B cell (primary cell): ENCODE results near the gene SIK3. TPM values are rescaled to one million over a fixed set of nuclear protein-coding genes. Genes with fewer than 3 reads are reported as not detected.

ENCODE experiments used
- ATAC-seq: fragments of 200-7000 bp; cut with Tn5 transposase; one replicate; pipeline ENCODE4 v1.10.0; 2021; ENCODE audit warnings: low read depth, mild to moderate bottlenecking, moderate number of reproducible peaks, moderate library complexity
- CTCF ChIA-PET: fragments of 350-600 bp; sonication (Branson Sonifier 250); formaldehyde crosslinking; loops from one replicate; lab custom pipeline; 2021; ENCODE audit warnings: antibody characterized with exemption, inconsistent platforms; lab: Charles Lee
- POLR2A ChIA-PET: fragments of 350-600 bp; sonication (Branson Sonifier 250); formaldehyde crosslinking; loops from one replicate; lab custom pipeline; 2021; ENCODE audit warnings: antibody characterized with exemption; lab: Charles Lee
- DNase-seq: peaks from one replicate; pipeline ENCODE4 v3.0.0; 2013
- H2AFZ ChIP-seq: 2 replicates; pipeline ENCODE4 v1.6.1; 2012; ENCODE audit warnings: mild to moderate bottlenecking, low read depth, low read length; ENCODE audit not compliant: insufficient read depth, poor library complexity, severe bottlenecking
- H3K27ac ChIP-seq, 2 donors: 1 replicate in 1 of 2; 2 replicates in 1 of 2; pipeline ENCODE4 v1.5.1; 2012 to 2013; ENCODE audit warnings: low read length in 2 of 2, mild to moderate bottlenecking in 2 of 2, moderate library complexity in 1 of 2
- H3K27me3 ChIP-seq, 4 experiments: fragments of 200-600 bp in 1 of 4; sonication (generic) in 1 of 4; replicated peaks in 1 of 4; 1 replicate in 2 of 4; 2 replicates in 2 of 4; pipeline versions ENCODE4 v1.6.1 to v1.7.0; 2013 to 2016; ENCODE audit warnings: low read length in 3 of 4, mild to moderate bottlenecking in 2 of 4, mixed read lengths in 1 of 4, moderate library complexity in 1 of 4; ENCODE audit not compliant: insufficient read depth in 4 of 4, control insufficient read depth in 3 of 4; ENCODE audit errors: control extremely low read depth in 1 of 4
- H3K36me3 ChIP-seq, 2 experiments: replicated peaks in 1 of 2; 1 replicate in 1 of 2; 2 replicates in 1 of 2; pipeline versions ENCODE4 v1.6.1 to v1.7.1; 2013; ENCODE audit warnings: low read length in 1 of 2; ENCODE audit not compliant: insufficient read depth in 2 of 2, control insufficient read depth in 1 of 2; ENCODE audit errors: control extremely low read depth in 1 of 2, extremely low read depth in 1 of 2
- H3K4me1 ChIP-seq, 2 donors: fragments of 200-600 bp in 1 of 2; sonication (generic) in 1 of 2; 1 replicate in 1 of 2; 2 replicates in 1 of 2; pipeline versions ENCODE4 v1.5.1 to v1.6.1; 2013 to 2017; ENCODE audit warnings: low read length in 2 of 2; ENCODE audit not compliant: control insufficient read depth in 2 of 2, insufficient read depth in 2 of 2
- H3K4me2 ChIP-seq: replicated peaks from 2 replicates; pipeline ENCODE3; 2012; ENCODE audit warnings: mild to moderate bottlenecking, low read depth, low read length; ENCODE audit not compliant: poor library complexity, severe bottlenecking
- H3K4me3 ChIP-seq, 5 experiments: fragments of 200-600 bp in 1 of 5; sonication (generic) in 1 of 5; 1 replicate in 3 of 5; 2 replicates in 2 of 5; pipeline versions ENCODE4 v1.5.1 to v1.7.0; 2011 to 2016; ENCODE audit warnings: low read length in 4 of 5, mild to moderate bottlenecking in 4 of 5, low read depth in 2 of 5, control low read depth in 1 of 5, moderate library complexity in 1 of 5; ENCODE audit not compliant: insufficient read depth in 1 of 5; ENCODE audit errors: control extremely low read depth in 1 of 5, extremely low read depth in 1 of 5
- H3K79me2 ChIP-seq: fragments of 200-600 bp; sonication (generic); one replicate; pipeline ENCODE4 v1.6.0; 2016; ENCODE audit warnings: low read length; ENCODE audit not compliant: control insufficient read depth, insufficient read depth
- H3K9ac ChIP-seq: fragments of 200-600 bp; sonication (generic); 2 replicates; pipeline ENCODE4 v1.6.1; 2017; ENCODE audit warnings: mild to moderate bottlenecking, low read length, moderate library complexity
- H3K9me3 ChIP-seq, 3 donors: one replicate each; pipeline versions ENCODE4 v1.6.1 to v1.7.1; 2013; ENCODE audit warnings: low read length in 2 of 3; ENCODE audit not compliant: control insufficient read depth in 2 of 3, insufficient read depth in 1 of 3; ENCODE audit errors: control extremely low read depth in 1 of 3
- H4K20me1 ChIP-seq: 2 replicates; pipeline ENCODE4 v1.6.0; 2012; ENCODE audit warnings: mild to moderate bottlenecking, low read length; ENCODE audit not compliant: insufficient read depth, control insufficient read depth, poor library complexity, severe bottlenecking
- H3K27ac Mint-ChIP-seq: one replicate; pipeline ENCODE4 v1.8.0; 2021; ENCODE audit warnings: mixed read lengths
- H3K27me3 Mint-ChIP-seq: one replicate; pipeline ENCODE4 v1.8.0; 2021; ENCODE audit warnings: mixed read lengths
- H3K4me1 Mint-ChIP-seq: one replicate; pipeline ENCODE4 v1.8.0; 2021; ENCODE audit warnings: mixed read lengths
- H3K4me3 Mint-ChIP-seq: one replicate; pipeline ENCODE4 v1.8.0; 2021; ENCODE audit warnings: mixed read lengths
- H3K9me3 Mint-ChIP-seq: one replicate; pipeline ENCODE4 v1.8.0; 2022; ENCODE audit warnings: mixed read lengths; ENCODE audit not compliant: insufficient read depth
- EZH2 ChIP-seq: IDR thresholded peaks from 2 replicates; pipeline ENCODE4 v1.6.1; 2012; ENCODE audit warnings: borderline replicate concordance, low read depth, mild to moderate bottlenecking, moderate library complexity, low read length; ENCODE audit not compliant: insufficient read depth, poor library complexity, severe bottlenecking
- WGBS: methylation state at CpG from one replicate; pipeline ENCODE4 v1.1.5; 2013; ENCODE audit warnings: missing lambda C conversion rate; ENCODE audit not compliant: insufficient coverage; 5-methylcytosine and 5-hydroxymethylcytosine counted together
- intact Hi-C: fragments of 100-400 bp; cut with micrococcal nuclease; formaldehyde crosslinking; loops from one replicate; pipeline ENCODE4 v1.10.0; 2022
- polyA plus RNA-seq: library from polyadenylated mRNA; depleted of rRNA; stranded (reverse); fragments of >200 nt; gene quantifications from 2 replicates; pipeline ENCODE4 v1.2.3, GENCODE V29; 2012
- total RNA-seq, 2 donors: library from RNA; stranded (reverse); fragments of 120-200 nt in 1 of 2; gene quantifications; 1 replicate in 1 of 2; 2 replicates in 1 of 2; pipeline versions ENCODE4 v1.2.3 to v1.2.4, GENCODE V29; 2013 to 2022
- TF ChIP-seq, protein P1 (sequence below): fragments of 200-600 bp; IDR thresholded peaks from one replicate; pipeline ENCODE4 v1.8.0; 2022; ENCODE audit warnings: antibody characterized with exemption, mild to moderate bottlenecking

SIK3 gene
- total and polyA plus RNA-seq, 2 donors (not counting 1 experiment from before 2014, with no cell fraction given), result 36.5 to 180 TPM

DNA sequence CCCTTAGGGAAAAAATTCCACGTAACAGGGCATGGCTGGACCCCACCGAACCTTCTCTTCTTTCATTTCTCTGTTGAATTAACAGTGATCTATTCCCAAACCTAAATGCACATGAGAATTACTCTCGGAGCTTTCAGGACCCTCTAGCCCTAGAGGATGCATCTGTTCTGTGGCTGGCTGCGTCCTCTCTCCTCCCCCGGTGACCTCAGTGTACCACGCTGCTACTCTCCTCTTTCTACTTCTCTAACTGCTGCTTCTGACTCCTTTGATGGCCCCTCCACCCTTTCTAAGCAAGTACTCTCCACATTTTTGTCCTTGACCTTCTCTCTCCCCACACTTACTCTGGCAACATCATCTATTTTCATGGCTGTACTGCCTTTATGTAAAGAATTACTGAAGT is 248.7 kb downstream of the SIK3 start:
- intact Hi-C loops, result no loop called here
- CTCF ChIA-PET, result interaction anchor here (1.5 kb wide), 1 partner anchor 378 kb away, joined by 3 read pairs; no protein-coding TSS in a partner anchor
- H3K4me3 Mint-ChIP-seq, result no peak overlapping the region

DNA sequence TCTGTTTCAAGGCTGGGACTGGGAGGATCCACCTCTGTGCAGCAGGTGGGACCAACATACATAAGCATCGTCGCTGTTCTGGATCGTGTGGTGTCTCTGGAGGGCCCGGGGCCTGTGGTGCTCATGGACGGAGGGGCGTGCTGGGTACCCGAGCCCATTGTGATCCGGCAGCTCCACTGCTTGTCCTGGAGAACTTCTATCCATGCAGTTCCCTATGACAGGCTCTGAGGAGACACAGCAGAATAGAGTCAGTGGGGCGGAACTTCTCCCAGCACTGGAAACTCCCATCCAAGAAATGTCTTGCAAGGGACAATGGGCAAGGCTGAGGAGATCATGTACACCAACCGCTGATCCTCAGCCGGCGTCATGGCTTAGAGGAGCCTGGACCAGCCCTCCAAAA is 249.2 kb downstream of the SIK3 start:
- peaks cover 29% of the 10 kb centered on the region in 2 donors for H3K4me1 ChIP-seq
- DNase-seq, result no peak
- no peak for ATAC-seq
- H3K9me3 ChIP-seq, result no peaks in the 10 kb centered on the region
- H3K27me3 ChIP-seq, result no peaks in the 10 kb centered on the region
- Mint-ChIP-seq H3K9me3 (no peaks in the 10 kb centered on the region), H3K4me3 (no peak overlapping the region), H3K27ac (no peak overlapping the region), H3K4me1 (peaks cover 41% of the 10 kb centered on the region), H3K27me3 (no peaks in the 10 kb centered on the region)
- TF ChIP-seq EZH2, result no peak
- TF ChIP-seq, protein P1, sequence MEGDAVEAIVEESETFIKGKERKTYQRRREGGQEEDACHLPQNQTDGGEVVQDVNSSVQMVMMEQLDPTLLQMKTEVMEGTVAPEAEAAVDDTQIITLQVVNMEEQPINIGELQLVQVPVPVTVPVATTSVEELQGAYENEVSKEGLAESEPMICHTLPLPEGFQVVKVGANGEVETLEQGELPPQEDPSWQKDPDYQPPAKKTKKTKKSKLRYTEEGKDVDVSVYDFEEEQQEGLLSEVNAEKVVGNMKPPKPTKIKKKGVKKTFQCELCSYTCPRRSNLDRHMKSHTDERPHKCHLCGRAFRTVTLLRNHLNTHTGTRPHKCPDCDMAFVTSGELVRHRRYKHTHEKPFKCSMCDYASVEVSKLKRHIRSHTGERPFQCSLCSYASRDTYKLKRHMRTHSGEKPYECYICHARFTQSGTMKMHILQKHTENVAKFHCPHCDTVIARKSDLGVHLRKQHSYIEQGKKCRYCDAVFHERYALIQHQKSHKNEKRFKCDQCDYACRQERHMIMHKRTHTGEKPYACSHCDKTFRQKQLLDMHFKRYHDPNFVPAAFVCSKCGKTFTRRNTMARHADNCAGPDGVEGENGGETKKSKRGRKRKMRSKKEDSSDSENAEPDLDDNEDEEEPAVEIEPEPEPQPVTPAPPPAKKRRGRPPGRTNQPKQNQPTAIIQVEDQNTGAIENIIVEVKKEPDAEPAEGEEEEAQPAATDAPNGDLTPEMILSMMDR, result no peak
- no peak overlapping the region for H3K9ac ChIP-seq
- peaks cover 13 to 51% of the 10 kb centered on the region in 2 experiments for H3K36me3 ChIP-seq
- H4K20me1 ChIP-seq, result peaks cover 47% of the 10 kb centered on the region
- no peak overlapping the region for H3K27ac ChIP-seq
- ChIA-PET CTCF (interaction anchor here (0.6 to 1.5 kb wide), 2 partner anchors 310 to 378 kb away, joined by 3 read pairs; no protein-coding TSS in a partner anchor), POLR2A (no interaction called here)
- peaks cover 11% of the 10 kb centered on the region for H3K79me2 ChIP-seq
- intact Hi-C loops, result no loop called here
- no peak overlapping the region for H3K4me2 ChIP-seq
- H2AFZ ChIP-seq, result no peak overlapping the region
- H3K4me3 ChIP-seq, result no peak overlapping the region
- WGBS, result 98% methylated on average over 12 of the region's 12 CpGs

More for the DNA sequence above, 248.7 kb downstream of the SIK3 start:
- H4K20me1 ChIP-seq, result peaks cover 51% of the 10 kb centered on the region
- H3K4me3 ChIP-seq, result no peak overlapping the region
- 18% methylated on average over 6 of the region's 6 CpGs for WGBS
- Mint-ChIP-seq H3K4me1 (peaks cover 45% of the 10 kb centered on the region), H3K9me3 (no peaks in the 10 kb centered on the region), H3K27me3 (no peaks in the 10 kb centered on the region), H3K27ac (no peak overlapping the region)
- H3K9me3 ChIP-seq, result no peaks in the 10 kb centered on the region
- H3K27me3 ChIP-seq, result no peaks in the 10 kb centered on the region
- H3K4me1 ChIP-seq, result peaks cover 33% of the 10 kb centered on the region in 2 donors
- H3K36me3 ChIP-seq, result peaks cover 13 to 49% of the 10 kb centered on the region in 2 experiments
- no peak for ATAC-seq
- H3K9ac ChIP-seq, result no peak overlapping the region
- peaks cover 13% of the 10 kb centered on the region for H3K79me2 ChIP-seq
- no peak overlapping the region for H3K4me2 ChIP-seq
- no peak for TF ChIP-seq EZH2
- TF ChIP-seq, protein P1, result no peak
- H2AFZ ChIP-seq, result no peak overlapping the region
- no peak overlapping the region for H3K27ac ChIP-seq
- POLR2A ChIA-PET, result no interaction called here
- DNase-seq, result no peak
